Measurements from ENCODE around the gene RINT1. TPM values are rescaled to one million over a fixed set of nuclear protein-coding genes. Genes with fewer than 3 reads are reported as not detected.

The RINT1 gene
- total and polyA plus RNA-seq, 2 of the 13 experiments (the other 11 are each of a cell fraction or from before 2014, with no cell fraction given): 14.7 to 19.3 TPM

DNA sequence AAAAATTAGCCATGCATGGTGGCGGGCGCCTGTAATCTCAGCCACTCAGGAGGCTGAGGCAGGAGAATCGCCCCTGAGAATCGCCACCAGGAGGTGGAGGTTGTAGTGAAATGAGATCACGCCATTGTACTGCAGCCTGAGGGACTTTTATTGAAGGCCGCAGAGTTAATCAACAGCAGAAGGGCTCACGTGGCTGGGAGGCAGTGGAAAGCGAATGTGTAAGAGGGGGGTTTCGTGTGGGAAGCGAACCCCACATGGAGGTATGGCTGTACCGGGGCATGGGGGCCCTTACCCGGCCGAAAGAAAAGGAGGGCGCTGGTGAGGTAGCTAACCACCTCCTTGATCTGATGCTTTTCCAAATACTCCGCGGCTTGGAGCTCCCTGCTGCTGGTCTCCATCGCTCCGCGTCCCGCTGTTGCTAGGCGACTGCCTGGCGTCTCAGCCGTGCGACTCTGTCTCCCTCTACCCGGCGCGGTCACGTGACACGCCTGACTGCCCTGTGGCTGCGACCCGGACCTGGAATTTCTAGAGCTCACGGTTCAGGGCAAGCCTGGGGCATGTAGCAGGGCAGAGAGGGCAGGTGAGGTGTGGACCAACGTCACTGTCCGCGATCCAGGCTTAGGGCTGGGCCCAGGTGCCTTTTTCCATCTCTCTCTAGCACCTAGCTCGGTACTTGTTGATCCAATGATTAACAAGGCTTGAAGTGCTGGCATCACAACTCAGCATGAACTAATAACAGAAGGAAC, 49.2 kb downstream of the RINT1 start, which contains the start of gene EFCAB10 (continued):
- TF ChIP-seq AKAP8 (CRISPR knock-in tag; IDR thresholded peaks at IDR 0.05): no peak
- peak; percentile 91 for TF ChIP-seq RFX3 (CRISPR knock-in tag; IDR thresholded peaks at IDR 0.05)
- TF ChIP-seq, protein P1, sequence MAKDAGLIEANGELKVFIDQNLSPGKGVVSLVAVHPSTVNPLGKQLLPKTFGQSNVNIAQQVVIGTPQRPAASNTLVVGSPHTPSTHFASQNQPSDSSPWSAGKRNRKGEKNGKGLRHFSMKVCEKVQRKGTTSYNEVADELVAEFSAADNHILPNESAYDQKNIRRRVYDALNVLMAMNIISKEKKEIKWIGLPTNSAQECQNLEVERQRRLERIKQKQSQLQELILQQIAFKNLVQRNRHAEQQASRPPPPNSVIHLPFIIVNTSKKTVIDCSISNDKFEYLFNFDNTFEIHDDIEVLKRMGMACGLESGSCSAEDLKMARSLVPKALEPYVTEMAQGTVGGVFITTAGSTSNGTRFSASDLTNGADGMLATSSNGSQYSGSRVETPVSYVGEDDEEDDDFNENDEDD (CRISPR knock-in tag; IDR thresholded peaks at IDR 0.05; ENCODE audit: borderline replicate concordance): 0 out of 2 replicates have a peak, but pooled peaks have one; percentile 51
- TF ChIP-seq CEBPB (IDR thresholded peaks at IDR 0.05; ENCODE audit: borderline replicate concordance, low read depth, low read length): peak; percentile 47; the same call in 1 of the 2 replicates
- peak; percentile 63; the same call in 1 of the 2 replicates for TF ChIP-seq NAIF1 (CRISPR knock-in tag; IDR thresholded peaks at IDR 0.05; ENCODE audit: borderline replicate concordance)
- no peak for TF ChIP-seq GABPA (IDR thresholded peaks at IDR 0.05; ENCODE audit: low read depth, low read length)
- TF ChIP-seq GABPA (CRISPR knock-in tag; IDR thresholded peaks at IDR 0.05; ENCODE audit: low read depth): no peak
- no peak for TF ChIP-seq TEAD2 (CRISPR knock-in tag; IDR thresholded peaks at IDR 0.05)
- TF ChIP-seq PHF8 (CRISPR knock-in tag; IDR thresholded peaks at IDR 0.05): peak; percentile 32; the same call in 1 of the 2 replicates
- TF ChIP-seq TAF1 (CRISPR knock-in tag; IDR thresholded peaks at IDR 0.05): peak; percentile 30; the same call in 1 of the 2 replicates
- no peak for TF ChIP-seq SNAPC2 (CRISPR knock-in tag; IDR thresholded peaks at IDR 0.05)

DNA sequence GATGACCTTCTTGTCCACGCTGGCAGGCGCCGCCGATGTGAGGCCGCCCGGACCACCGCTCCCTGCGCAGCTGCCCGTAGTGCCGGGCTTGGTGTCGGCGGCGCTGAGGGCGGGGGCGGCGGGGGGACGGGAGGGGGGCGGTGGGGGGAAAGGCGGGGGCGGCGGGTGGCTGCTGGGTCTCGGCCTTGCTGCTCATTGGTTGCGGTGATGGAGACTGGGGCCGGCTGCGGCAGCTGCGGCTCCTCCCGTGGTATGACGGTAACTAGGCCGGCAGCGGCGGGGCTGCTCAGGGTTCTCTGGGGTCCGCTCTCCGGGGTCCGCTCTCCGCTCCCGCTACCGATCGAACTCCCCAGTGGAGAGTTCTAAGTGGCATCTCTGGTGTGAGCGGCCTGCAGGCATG, 51.1 kb downstream of the RINT1 start:
- ChIA-PET CTCF (ENCODE audit: low intra/inter-chr PET ratio, low total read pairs) (no interaction called here), POLR2A (no interaction called here)

More for the DNA sequence above, 51.1 kb downstream of the RINT1 start:
- in situ Hi-C loops (cut with HindIII; ENCODE audit: extremely low pct_ligation_motif_present, low pct_unique_long_range_greater_than_20kb) (no loop called here), intact Hi-C loops (cut with micrococcal nuclease; ENCODE audit: unreplicated experiment) (no loop called here)
- no peak overlapping the region for H3K4me2 ChIP-seq (ENCODE audit: low read depth, low read length)
- DNase-seq (ENCODE audit: low spot score): no peak
- no peak overlapping the region for H3K4me3 ChIP-seq (replicated peaks in 1 of 3; ENCODE audit: insufficient read depth in 1 of 3, low read depth in 2 of 3, low read length in 3 of 3)
- no peaks in the 10 kb centered on the region for H4K20me1 ChIP-seq (ENCODE audit: insufficient read depth, low read length)
- ATAC-seq: no peak
- no peak for TF ChIP-seq BORCS8-MEF2B (CRISPR knock-in tag; IDR thresholded peaks at IDR 0.05)
- no peaks in the 10 kb centered on the region for H3K36me3 ChIP-seq (replicated peaks in 1 of 2; ENCODE audit: control insufficient read depth in 1 of 2, insufficient read depth in 2 of 2, low read length in 2 of 2)
- H3K79me2 ChIP-seq (ENCODE audit: insufficient read depth, low read length): no peaks in the 10 kb centered on the region
- H3K9ac ChIP-seq (ENCODE audit: insufficient read depth, low read depth, low read length): no peak overlapping the region
- H3K4me1 ChIP-seq (ENCODE audit: insufficient read depth, low read length): 0 out of 2 replicates have a peak, but pooled peaks cover 9% of the 10 kb centered on the region
- WGBS (ENCODE audit: low lambda C conversion rate): 96% methylated on average over 25 of the region's 39 CpGs
- no TSS peak for BruUV-seq (replicated peaks)
- H2AFZ ChIP-seq (ENCODE audit: low read length): no peak overlapping the region
- no peak overlapping the region for H3K27ac ChIP-seq (ENCODE audit: extremely low read length, insufficient read depth, low read length)
- no peaks in the 10 kb centered on the region for H3K9me3 ChIP-seq (ENCODE audit: low read length)
- FAIRE-seq: no peak
- no peaks in the 10 kb centered on the region; a peak in 1 of 5 replicates for H3K27me3 ChIP-seq (ENCODE audit: control insufficient read depth in 1 of 2, insufficient read depth in 2 of 2, low read length in 2 of 2)
